ENCODE results near the gene TFAP2C.

DNA sequence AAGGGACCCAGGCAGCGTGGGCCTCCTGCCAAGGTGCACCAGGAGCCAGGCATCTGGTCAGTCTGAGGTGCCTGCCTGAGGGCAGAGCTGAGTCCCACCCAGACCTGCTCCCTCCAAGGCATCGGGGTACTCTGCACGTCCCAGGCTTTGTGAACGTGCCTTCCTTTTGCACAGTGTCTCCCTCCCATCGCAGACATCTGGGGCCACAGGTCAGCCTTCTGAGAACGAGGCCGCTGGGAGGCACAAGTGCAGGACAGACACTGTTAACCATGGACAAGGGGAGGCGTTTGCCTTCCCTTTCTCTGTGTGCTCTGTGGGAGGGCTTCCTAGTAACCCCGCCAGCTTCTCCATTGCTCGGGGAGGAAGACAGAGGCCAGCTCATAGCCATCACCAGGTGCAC, 47.6 kb downstream of the TFAP2C start:
- TF ChIP-seq, protein P1, sequence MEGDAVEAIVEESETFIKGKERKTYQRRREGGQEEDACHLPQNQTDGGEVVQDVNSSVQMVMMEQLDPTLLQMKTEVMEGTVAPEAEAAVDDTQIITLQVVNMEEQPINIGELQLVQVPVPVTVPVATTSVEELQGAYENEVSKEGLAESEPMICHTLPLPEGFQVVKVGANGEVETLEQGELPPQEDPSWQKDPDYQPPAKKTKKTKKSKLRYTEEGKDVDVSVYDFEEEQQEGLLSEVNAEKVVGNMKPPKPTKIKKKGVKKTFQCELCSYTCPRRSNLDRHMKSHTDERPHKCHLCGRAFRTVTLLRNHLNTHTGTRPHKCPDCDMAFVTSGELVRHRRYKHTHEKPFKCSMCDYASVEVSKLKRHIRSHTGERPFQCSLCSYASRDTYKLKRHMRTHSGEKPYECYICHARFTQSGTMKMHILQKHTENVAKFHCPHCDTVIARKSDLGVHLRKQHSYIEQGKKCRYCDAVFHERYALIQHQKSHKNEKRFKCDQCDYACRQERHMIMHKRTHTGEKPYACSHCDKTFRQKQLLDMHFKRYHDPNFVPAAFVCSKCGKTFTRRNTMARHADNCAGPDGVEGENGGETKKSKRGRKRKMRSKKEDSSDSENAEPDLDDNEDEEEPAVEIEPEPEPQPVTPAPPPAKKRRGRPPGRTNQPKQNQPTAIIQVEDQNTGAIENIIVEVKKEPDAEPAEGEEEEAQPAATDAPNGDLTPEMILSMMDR (conservative IDR thresholded peaks at IDR 0.05; ENCODE audit: low read depth in 2 of 2) = no peak
- TF ChIP-seq, protein P2, sequence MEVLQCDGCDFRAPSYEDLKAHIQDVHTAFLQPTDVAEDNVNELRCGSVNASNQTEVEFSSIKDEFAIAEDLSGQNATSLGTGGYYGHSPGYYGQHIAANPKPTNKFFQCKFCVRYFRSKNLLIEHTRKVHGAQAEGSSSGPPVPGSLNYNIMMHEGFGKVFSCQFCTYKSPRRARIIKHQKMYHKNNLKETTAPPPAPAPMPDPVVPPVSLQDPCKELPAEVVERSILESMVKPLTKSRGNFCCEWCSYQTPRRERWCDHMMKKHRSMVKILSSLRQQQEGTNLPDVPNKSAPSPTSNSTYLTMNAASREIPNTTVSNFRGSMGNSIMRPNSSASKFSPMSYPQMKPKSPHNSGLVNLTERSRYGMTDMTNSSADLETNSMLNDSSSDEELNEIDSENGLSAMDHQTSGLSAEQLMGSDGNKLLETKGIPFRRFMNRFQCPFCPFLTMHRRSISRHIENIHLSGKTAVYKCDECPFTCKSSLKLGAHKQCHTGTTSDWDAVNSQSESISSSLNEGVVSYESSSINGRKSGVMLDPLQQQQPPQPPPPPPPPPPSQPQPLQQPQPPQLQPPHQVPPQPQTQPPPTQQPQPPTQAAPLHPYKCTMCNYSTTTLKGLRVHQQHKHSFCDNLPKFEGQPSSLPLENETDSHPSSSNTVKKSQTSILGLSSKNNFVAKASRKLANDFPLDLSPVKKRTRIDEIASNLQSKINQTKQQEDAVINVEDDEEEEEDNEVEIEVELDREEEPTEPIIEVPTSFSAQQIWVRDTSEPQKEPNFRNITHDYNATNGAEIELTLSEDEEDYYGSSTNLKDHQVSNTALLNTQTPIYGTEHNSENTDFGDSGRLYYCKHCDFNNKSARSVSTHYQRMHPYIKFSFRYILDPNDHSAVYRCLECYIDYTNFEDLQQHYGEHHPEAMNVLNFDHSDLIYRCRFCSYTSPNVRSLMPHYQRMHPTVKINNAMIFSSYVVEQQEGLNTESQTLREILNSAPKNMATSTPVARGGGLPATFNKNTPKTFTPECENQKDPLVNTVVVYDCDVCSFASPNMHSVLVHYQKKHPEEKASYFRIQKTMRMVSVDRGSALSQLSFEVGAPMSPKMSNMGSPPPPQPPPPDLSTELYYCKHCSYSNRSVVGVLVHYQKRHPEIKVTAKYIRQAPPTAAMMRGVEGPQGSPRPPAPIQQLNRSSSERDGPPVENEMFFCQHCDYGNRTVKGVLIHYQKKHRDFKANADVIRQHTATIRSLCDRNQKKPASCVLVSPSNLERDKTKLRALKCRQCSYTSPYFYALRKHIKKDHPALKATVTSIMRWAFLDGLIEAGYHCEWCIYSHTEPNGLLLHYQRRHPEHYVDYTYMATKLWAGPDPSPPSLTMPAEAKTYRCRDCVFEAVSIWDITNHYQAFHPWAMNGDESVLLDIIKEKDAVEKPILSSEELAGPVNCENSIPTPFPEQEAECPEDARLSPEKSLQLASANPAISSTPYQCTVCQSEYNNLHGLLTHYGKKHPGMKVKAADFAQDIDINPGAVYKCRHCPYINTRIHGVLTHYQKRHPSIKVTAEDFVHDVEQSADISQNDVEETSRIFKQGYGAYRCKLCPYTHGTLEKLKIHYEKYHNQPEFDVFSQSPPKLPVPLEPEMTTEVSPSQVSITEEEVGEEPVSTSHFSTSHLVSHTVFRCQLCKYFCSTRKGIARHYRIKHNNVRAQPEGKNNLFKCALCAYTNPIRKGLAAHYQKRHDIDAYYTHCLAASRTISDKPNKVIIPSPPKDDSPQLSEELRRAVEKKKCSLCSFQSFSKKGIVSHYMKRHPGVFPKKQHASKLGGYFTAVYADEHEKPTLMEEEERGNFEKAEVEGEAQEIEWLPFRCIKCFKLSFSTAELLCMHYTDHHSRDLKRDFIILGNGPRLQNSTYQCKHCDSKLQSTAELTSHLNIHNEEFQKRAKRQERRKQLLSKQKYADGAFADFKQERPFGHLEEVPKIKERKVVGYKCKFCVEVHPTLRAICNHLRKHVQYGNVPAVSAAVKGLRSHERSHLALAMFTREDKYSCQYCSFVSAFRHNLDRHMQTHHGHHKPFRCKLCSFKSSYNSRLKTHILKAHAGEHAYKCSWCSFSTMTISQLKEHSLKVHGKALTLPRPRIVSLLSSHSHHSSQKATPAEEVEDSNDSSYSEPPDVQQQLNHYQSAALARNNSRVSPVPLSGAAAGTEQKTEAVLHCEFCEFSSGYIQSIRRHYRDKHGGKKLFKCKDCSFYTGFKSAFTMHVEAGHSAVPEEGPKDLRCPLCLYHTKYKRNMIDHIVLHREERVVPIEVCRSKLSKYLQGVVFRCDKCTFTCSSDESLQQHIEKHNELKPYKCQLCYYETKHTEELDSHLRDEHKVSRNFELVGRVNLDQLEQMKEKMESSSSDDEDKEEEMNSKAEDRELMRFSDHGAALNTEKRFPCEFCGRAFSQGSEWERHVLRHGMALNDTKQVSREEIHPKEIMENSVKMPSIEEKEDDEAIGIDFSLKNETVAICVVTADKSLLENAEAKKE (CRISPR knock-in tag; IDR thresholded peaks at IDR 0.05) = no peak
- TF ChIP-seq ZNF331 (CRISPR knock-in tag; IDR thresholded peaks at IDR 0.05; ENCODE audit: low read depth) = no peak
